GM12891 (cell line): ENCODE measurements around the gene CCDC57.
"Not testable (repeated sequence)": the region's sequence is repeated elsewhere in the genome, so short reads cannot be mapped to it uniquely, and the experiment has no call there.

Experiments
- DNase-seq: peaks from one replicate; pipeline ENCODE4 v3.0.0; 2011; ENCODE audit warnings: low spot score; ENCODE audit not compliant: insufficient read length
- FAIRE-seq: peaks from 2 replicates; lab custom pipeline; 2011; peaks lifted over from hg19 to GRCh38; lab: Jason Lieb, UNC
- PAX5 ChIP-seq: IDR thresholded peaks from 2 replicates; pipeline ENCODE4 v1.6.1; 2011; ENCODE audit warnings: low read length, moderate library complexity, mild to moderate bottlenecking; ENCODE audit not compliant: insufficient read depth, severe bottlenecking
- POLR2A ChIP-seq: IDR thresholded peaks from 2 replicates; pipeline ENCODE4 v1.6.1; 2011; ENCODE audit warnings: low read depth, low read length, control low read depth
- POLR2AphosphoS5 ChIP-seq: IDR thresholded peaks from 2 replicates; pipeline ENCODE4 v1.6.1; 2011; ENCODE audit warnings: low read depth, low read length, control low read depth
- POU2F2 ChIP-seq: IDR thresholded peaks from 2 replicates; pipeline ENCODE4 v1.6.1; 2011; ENCODE audit warnings: low read depth, mild to moderate bottlenecking, control low read depth, low read length, moderate library complexity
- SPI1 ChIP-seq: IDR thresholded peaks from 2 replicates; pipeline ENCODE4 v1.6.1; 2011; ENCODE audit warnings: low read depth, low read length, control low read depth
- TAF1 ChIP-seq: IDR thresholded peaks from 2 replicates; pipeline ENCODE4 v1.6.1; 2011; ENCODE audit warnings: low read depth, low read length, control low read depth

The CCDC57 gene

DNA sequence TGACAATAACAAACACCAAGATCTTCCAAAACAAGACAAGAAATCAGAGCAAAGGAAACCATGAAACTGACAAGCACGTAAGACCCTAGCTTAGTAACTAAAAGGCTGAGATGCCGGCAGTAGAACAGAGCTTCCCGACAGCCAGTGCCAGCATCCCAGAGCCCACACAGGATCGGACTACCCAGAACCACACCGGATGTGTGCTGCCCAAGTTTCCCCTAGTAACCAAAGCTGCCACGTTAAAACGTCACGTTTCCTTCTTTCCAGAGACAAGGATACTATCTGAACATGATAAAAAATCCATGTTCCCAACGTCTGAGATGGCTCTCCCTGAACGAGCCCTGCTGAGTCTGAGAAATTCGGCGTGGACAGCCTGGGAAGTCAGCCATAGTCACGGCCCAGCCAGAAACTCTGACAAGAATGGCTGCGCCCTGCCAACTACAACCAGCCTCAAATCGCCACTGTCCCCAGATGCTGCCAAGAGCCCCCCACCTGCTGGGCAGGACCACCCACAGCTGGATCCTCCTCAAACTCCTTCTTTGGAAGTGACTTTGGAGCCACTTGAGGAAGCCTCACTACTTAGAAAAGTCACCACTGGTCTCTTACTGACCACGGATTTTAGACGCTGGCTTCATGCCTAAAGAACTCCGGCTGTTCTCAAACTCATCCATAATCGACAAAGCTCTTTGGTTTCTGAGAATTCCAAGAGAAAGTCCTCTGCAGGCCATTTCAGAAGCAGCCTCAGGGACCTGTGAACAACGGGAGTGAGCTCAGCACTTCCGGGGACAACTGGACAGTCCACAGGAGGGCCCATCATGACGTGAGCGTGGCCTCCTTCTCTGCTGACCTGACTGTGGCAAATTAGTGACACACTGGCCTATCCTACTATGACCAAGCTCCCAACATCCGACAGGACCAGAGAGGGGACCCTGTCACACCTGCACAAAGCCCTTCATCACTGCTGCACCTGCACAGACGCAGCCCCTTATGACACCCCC, 16.7 kb downstream of the CCDC57 start:
- DNase-seq (no peak), FAIRE-seq (no peak)
- TF ChIP-seq TAF1 (no peak), SPI1 (no peak), POLR2AphosphoS5 (no peak), PAX5 (no peak), POU2F2 (no peak), POLR2A (no peak)

DNA sequence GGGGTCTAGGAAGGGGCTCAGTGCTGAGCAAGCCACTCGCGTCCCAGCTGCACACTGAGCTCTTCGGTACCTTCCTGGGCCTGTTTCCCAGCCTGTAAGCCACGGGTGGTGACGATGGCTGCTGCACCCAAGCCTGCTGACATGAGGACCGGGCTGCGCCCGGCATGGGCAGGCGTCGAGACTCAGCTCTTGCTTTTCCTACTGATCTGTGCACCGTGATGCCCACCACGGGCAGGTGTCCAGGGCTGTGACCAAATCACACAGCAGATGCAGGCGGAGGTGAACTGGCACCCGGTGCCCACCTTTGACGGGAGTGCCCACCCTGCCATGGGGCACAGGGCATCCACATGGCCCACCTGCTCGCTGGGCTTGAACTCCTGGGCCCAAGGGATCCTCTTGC, 17.9 kb downstream of the CCDC57 start:
- DNase-seq (no peak), FAIRE-seq (no peak)
- TF ChIP-seq SPI1, result no peak
- TF ChIP-seq TAF1, result no peak
- TF ChIP-seq POLR2A, result no peak

DNA sequence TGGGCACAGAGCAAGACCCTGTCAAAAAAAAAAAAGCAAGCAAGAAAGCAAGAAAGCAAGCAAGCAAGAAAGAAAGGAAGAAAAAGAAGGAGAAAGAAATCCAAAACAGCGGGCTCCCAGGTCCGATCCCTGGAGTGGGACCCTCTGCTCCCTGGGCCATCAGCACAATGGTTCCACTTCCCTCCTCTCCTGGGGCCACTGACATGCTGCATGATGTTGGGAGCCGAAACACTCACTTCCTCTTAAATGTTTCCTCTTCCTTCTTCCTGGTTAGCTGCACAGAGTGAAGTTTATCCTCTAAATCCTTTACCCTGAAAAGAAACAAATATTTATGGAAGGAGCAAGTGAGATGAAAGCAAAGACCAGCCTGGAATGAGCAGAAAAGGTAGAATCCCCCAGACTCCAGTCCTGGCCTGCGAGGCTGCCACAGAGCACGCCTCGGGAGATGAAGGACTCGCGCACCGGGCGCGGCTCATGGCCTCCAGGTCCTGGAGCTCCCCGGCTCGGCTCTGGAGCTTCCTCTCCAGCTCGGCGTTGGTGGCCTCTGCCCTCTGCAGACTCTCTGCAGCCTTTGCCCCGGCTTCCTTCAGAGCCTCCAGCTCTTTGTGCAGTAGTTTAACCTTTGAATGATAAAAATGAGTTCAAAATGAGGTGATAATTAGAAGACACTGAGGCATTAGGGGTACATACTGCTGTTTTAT, 19.0 kb downstream of the CCDC57 start:
- FAIRE-seq (peak; percentile 94), DNase-seq (no peak)
- no peak for TF ChIP-seq PAX5
- TF ChIP-seq POLR2A, result no peak
- TF ChIP-seq SPI1, result peak; percentile 39; the same call in 1 of the 2 replicates
- no peak for TF ChIP-seq TAF1
- TF ChIP-seq POLR2AphosphoS5, result no peak
- no peak for TF ChIP-seq POU2F2

DNA sequence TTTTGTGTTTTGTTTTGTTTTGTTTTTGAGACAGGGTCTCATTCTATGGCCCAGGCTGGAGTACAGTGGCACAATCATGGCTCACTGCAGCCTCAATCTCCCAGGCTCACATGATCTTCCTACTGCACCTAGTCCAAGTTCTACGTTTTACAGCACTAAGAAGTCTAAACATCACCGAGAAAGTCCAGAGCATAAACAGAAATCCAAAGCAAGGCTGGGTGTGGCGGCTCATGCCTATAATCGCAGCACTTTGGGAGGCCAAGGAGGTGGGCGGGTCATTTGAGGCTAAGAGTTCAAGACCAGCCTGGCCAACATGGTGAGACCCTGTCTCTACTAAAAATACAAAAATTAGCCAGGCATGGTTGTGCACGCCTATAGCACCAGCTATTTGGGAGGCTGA, 19.6 kb downstream of the CCDC57 start:
- not testable (repeated sequence) for DNase-seq, FAIRE-seq

DNA sequence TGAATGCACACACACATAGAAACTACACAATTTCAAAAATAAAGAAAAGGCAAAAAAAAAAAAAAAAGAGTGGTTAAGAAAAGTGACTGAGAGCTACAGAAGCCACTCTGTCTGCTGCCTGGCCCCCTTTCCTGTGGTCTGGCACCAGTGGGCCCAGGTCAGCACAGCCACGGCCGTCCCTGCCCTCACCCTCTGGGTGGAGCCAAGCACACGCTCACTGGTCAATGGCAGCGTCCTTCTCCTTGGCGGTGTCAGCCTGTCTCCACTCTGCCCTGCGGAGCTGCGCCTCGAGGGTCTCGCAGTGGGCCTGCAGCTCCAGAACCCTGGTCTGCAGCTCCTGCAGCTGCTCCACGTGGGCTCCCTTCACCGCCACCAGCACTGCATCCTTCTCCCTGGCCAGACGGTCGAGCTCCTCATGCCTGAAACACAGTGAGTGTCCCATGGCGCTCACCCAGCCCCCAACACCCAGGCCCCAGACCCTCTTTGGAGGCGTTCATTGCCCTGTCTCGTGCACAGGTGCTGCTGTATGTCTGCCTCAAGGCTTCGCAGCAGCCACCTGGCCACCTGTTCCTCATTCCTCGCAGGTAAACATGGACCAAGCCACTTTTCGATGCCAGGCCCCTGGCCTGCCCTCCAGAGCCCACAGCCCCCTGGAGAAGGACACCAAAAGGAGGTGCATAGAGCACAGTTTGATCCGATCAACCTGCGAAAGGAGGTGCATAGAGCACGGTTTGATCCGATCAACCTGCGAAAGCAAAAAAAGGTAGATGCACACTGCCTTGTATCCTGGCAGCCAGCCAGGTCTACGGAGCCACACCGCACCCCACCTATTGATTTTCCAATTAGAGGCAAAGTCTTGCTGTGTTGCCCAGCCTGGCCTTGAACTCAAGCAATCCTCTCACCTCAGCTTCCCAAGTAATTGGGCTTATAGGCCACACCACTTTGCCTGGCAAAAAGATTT, 24.4 kb downstream of the CCDC57 start:
- TF ChIP-seq POLR2AphosphoS5 (no peak), PAX5 (no peak), POLR2A (no peak), TAF1 (no peak), POU2F2 (no peak), SPI1 (no peak)
- FAIRE-seq (no peak), DNase-seq (no peak)

DNA sequence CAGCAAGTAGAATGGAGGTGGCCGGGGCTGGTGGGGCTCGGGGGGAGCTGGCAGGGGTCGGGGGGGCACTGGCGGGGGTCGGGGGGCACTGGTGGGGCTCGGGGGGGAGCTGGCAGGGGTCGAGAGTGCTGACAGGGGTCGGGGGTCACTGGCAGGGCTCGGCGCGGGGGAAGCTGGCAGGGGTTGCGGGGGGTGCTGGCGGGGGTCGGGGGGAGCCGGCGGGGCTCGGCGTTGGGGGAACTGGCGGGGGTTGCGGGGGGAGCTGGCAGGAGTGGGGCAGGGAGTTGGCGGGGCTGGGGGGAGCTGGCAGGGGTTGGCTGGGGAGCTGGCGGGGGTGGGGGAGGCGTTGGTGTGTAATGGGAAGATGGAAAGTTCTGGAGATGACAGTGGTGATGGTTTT, 25.1 kb downstream of the CCDC57 start:
- FAIRE-seq (no peak), DNase-seq (no peak)
- TF ChIP-seq POLR2AphosphoS5 (no peak), TAF1 (no peak), POU2F2 (no peak), SPI1 (no peak), PAX5 (no peak), POLR2A (no peak)

DNA sequence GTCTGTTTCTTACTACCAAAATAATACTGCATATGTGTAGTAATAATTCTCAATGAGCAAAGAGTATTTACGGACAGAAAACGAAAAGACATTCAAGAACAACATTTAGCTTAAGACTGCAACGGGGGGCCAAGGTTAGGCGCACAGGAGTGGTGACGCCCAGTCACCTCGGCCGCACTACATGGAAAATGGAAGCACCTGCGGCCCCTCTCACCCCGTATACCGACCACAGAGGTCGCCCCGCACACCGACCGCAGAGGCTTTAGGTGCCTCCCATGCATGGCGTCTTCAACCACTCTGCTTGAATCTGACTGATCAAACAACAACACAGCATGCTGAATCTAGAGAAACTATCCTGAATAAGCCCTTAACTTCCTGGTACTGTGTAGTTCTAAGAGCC, 26.4 kb downstream of the CCDC57 start:
- FAIRE-seq (no peak), DNase-seq (no peak)
- TF ChIP-seq TAF1, result no peak
- TF ChIP-seq POU2F2, result no peak
- TF ChIP-seq PAX5, result no peak
- TF ChIP-seq POLR2A, result no peak

DNA sequence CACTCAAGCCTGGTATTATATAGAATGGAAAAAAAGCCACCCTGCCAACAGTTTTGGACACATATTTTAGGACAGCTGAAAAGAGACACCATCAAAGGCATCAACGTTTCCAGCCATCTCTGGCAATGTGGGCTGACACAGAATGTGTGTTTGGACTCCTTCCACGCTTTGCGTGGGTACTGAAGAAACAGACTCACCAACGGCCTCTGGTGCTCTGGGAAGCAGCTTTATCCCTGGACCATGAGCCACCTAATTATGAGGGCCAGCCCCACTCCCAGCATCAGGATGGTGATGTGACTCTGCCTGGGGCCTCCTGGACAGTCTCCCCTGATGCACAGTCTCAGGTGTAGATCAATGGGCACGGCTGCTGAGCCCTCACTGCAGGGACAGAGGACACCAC, 27.9 kb downstream of the CCDC57 start:
- FAIRE-seq (no peak), DNase-seq (no peak)
- TF ChIP-seq PAX5 (no peak), POLR2A (no peak), POU2F2 (no peak), TAF1 (no peak), SPI1 (no peak), POLR2AphosphoS5 (no peak)

DNA sequence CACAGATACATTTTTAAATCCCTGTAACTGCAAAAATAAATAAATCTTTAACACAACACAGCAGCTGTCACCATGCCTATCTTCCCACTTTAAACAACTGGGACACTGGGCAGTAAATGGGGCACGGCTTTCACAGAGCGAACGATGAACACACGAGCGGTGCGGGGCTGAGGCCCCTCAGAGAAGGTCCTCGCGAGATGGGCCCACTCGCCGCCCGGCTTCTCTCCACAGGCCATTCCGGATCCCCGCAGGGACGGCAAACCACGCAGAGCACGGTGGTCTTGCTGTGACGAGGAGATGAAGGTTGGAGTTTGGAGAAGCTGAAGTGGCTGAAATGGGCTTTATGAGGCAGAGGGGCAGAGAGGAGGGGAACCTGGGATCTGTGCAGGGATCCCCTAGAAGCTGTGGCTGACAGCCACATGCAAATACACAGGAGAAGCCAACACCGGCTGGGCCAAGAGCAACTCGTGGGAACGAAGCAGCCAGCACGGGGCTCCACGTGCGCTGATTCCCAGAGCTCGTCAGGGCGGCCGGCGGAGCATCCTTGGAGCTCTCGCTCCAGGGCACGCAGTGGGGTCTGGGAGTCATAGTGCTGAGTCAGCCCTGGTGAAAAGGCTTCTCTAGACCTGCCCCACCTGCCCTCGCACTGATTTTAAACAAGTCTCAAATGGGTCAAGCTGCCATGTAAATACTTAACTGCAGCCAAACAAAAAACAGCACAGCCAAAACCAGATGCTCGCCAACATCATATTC, 31.7 kb downstream of the CCDC57 start:
- TF ChIP-seq TAF1 (no peak), POLR2A (no peak), SPI1 (no peak), POLR2AphosphoS5 (no peak), PAX5 (no peak), POU2F2 (no peak)
- DNase-seq, result no peak
- no peak for FAIRE-seq
